NOMO-1 treated with DMSO at 0.1 percent for 48 hours (cell line): ENCODE results near the gene B3GNT2.
"Not testable (repeated sequence)": the region's sequence is repeated elsewhere in the genome, so short reads cannot be mapped to it uniquely, and the experiment has no call there.

ENCODE experiments used
- DNase-seq: peaks from one replicate; lab custom pipeline; 2025; ENCODE audit not compliant: unreplicated experiment; lab: John Stamatoyannopoulos, UW

Gene B3GNT2

GRCh38 chr2:62185475-62186155, 10.3 kb upstream of the B3GNT2 start:
- no peak for DNase-seq

GRCh38 chr2:62186156-62186905, 9.6 kb upstream of the B3GNT2 start:
- DNase-seq = peak; percentile 54

GRCh38 chr2:62187246-62187645, 8.7 kb upstream of the B3GNT2 start:
- DNase-seq = no peak

GRCh38 chr2:62188416-62188815, 7.5 kb upstream of the B3GNT2 start:
- no peak for DNase-seq

GRCh38 chr2:62189196-62189595, 6.7 kb upstream of the B3GNT2 start:
- no peak for DNase-seq

- DNase-seq = peak; percentile 63
These were observed 3.1 kb upstream of the B3GNT2 start for GRCh38 chr2:62192811-62193210.

- DNase-seq = no peak
These were observed 1.1 kb upstream of the B3GNT2 start for GRCh38 chr2:62194558-62195420.

GRCh38 chr2:62196278-62196901, 475 bp downstream of the B3GNT2 start:
- DNase-seq = peak; percentile 47

- DNase-seq = peak; percentile 32
These were observed 1.4 kb downstream of the B3GNT2 start for GRCh38 chr2:62197011-62197924.

GRCh38 chr2:62197925-62198633, 2.2 kb downstream of the B3GNT2 start:
- DNase-seq = peak; percentile 69

GRCh38 chr2:62198854-62199253, 2.9 kb downstream of the B3GNT2 start:
- not testable (repeated sequence) for DNase-seq

GRCh38 chr2:62199392-62200125, 3.6 kb downstream of the B3GNT2 start:
- peak; percentile 41 for DNase-seq

GRCh38 chr2:62200291-62200841, 4.5 kb downstream of the B3GNT2 start:
- no peak for DNase-seq

- peak; percentile 17 for DNase-seq
These were observed 5.0 kb downstream of the B3GNT2 start for GRCh38 chr2:62200868-62201267.

- DNase-seq = peak; percentile 54
These were observed 5.4 kb downstream of the B3GNT2 start for GRCh38 chr2:62201307-62201706.

GRCh38 chr2:62202019-62202722, 6.3 kb downstream of the B3GNT2 start:
- DNase-seq = peak; percentile 80

GRCh38 chr2:62202729-62203128, 6.8 kb downstream of the B3GNT2 start:
- no peak for DNase-seq

- no peak for DNase-seq
These were observed 7.5 kb downstream of the B3GNT2 start for GRCh38 chr2:62203459-62203858.
